Spleen (tissue), 11 donors: Measurements from ENCODE around the gene POMP. TPM values are rescaled to one million over a fixed set of nuclear protein-coding genes. Genes with fewer than 3 reads are reported as not detected.

ENCODE experiments used
- DNase-seq: peaks from one replicate; pipeline ENCODE4 v3.0.0-alpha.2; 2020
- H3K27ac ChIP-seq, 8 donors: fragments of 200-600 bp; sonication (generic) in 7 of 8; 1 replicate in 4 of 8; 2 replicates in 4 of 8; pipeline versions ENCODE4 v1.5.0 to v1.8.0; 2016 to 2021; ENCODE audit warnings: inconsistent platforms in 4 of 8, mild to moderate bottlenecking in 4 of 8, moderate library complexity in 1 of 8
- H3K27me3 ChIP-seq, 7 donors: fragments of 200-600 bp; sonication (generic) in 6 of 7; replicated peaks in 1 of 7; 1 replicate in 4 of 7; 2 replicates in 3 of 7; pipeline versions ENCODE4 v1.5.0 to v1.8.0; 2016 to 2021; ENCODE audit warnings: inconsistent platforms in 3 of 7, mild to moderate bottlenecking in 1 of 7
- H3K36me3 ChIP-seq, 6 donors: fragments of 200-600 bp; sonication (generic) in 5 of 6; 1 replicate in 4 of 6; 2 replicates in 2 of 6; pipeline versions ENCODE4 v1.5.0 to v1.8.0; 2016 to 2021; ENCODE audit warnings: inconsistent platforms in 2 of 6
- H3K4me1 ChIP-seq, 6 donors: fragments of 200-600 bp; sonication (generic) in 5 of 6; 1 replicate in 3 of 6; 2 replicates in 3 of 6; pipeline versions ENCODE4 v1.5.0 to v1.8.0; 2016 to 2021; ENCODE audit warnings: inconsistent platforms in 3 of 6
- H3K4me3 ChIP-seq, 8 donors: fragments of 200-600 bp; sonication (generic) in 7 of 8; 1 replicate in 4 of 8; 2 replicates in 4 of 8; pipeline versions ENCODE4 v1.5.0 to v1.8.0; 2016 to 2021; ENCODE audit warnings: inconsistent platforms in 4 of 8, mild to moderate bottlenecking in 4 of 8, moderate library complexity in 2 of 8
- H3K9me3 ChIP-seq, 8 donors: fragments of 200-600 bp; sonication (generic) in 7 of 8; 1 replicate in 4 of 8; 2 replicates in 4 of 8; pipeline versions ENCODE4 v1.5.0 to v1.8.0; 2016 to 2021; ENCODE audit warnings: inconsistent platforms in 4 of 8
- POLR2A ChIP-seq, 3 donors: fragments of 450-650 bp; IDR thresholded peaks; one replicate each; pipeline ENCODE4 v1.5.1; 2017; ENCODE audit warnings: antibody characterized with exemption in 3 of 3, mild to moderate bottlenecking in 1 of 3
- POLR2AphosphoS5 ChIP-seq, 3 donors: sonication (generic); formaldehyde crosslinking; IDR thresholded peaks; one replicate each; pipeline ENCODE4 v1.5.1; 2017; ENCODE audit warnings: antibody characterized with exemption in 3 of 3
- WGBS, 5 donors: extraction: QIAGEN DNeasy Blood & Tissue Kit in 3 of 5; methylation state at CpG; one replicate each; pipeline versions ENCODE4 v1.1.5 to v1.1.7; 2013 to 2018; 5-methylcytosine and 5-hydroxymethylcytosine counted together
- intact Hi-C: fragments of 100-400 bp; cut with DNase I; formaldehyde crosslinking; loops from one replicate; pipeline ENCODE4 v1.15.0; 2023; ENCODE audit warnings: low total_unique reads
- polyA plus RNA-seq, 3 donors: library from polyadenylated mRNA; stranded (reverse); fragments of 200-250 nt; gene quantifications; one replicate each; pipeline ENCODE4 v1.2.1, GENCODE V29; 2013
- total RNA-seq, 7 donors: library from RNA; depleted of rRNA in 3 of 7; stranded (reverse); fragments of >200 nt in 3 of 7; fragmentation: NEBNext Ultra II Directional in 4 of 7; extraction: Animal tissue kit (Norgen Biotek cat#: 25700) in 4 of 7; gene quantifications; one replicate each; pipeline versions ENCODE4 v1.1.0 to v1.2.1, GENCODE V29; 2016 to 2021
- TF ChIP-seq, protein P1 (sequence below), 11 experiments: fragments of 200-600 bp in 7 of 11; fragments of 450-650 bp in 4 of 11; sonication (generic) in 4 of 11; IDR thresholded peaks in 8 of 11; conservative IDR thresholded peaks in 3 of 11; 1 replicate in 7 of 11; 2 replicates in 4 of 11; pipeline versions ENCODE4 v1.4.0 to v1.8.0; 2016 to 2021; ENCODE audit warnings: antibody characterized with exemption in 11 of 11, inconsistent platforms in 4 of 11, mild to moderate bottlenecking in 1 of 11
- donor health status: healthy with polysubstance abuse.
- donor health status: DM: no; HTN: no; CAD: no; lungs with moderate emphysema.
- donor health status: DM: no; HTN: no; CAD: no.
- donor health status: Bipolar disorder and iron deficiency.
- donor health status: healthy.
- donor health status: DM: no; HTN: no; CAD: no.
- donor health status: DM: yes; HTN: yes; CAD: no.

The POMP gene
- total and polyA plus RNA-seq, 10 donors: 28.8 to 97.5 (median 53.2) TPM

DNA sequence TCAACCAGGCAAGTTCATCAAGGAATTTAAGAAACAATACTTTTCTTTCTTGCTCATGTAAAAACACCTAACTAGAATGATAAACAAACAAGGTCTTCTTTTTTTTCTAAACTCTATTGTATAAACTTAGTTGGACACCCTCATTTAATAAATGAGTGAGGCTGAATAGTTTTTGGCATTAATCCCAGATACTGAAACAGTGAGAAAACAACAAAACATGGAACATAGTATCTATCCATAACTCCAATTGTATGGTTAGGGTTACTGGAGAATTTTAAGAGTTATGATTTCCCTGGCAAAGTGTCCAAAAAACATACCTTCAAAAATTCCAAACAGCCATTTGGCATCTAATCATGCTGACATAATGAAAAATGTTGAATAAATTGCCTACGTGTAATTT is 5.8 kb upstream of the POMP start:
- DNase-seq: no peak
- Histone ChIP-seq H3K9me3 (no peaks in the 10 kb centered on the region), H3K36me3 (peaks cover 0 to 6% (median 0%) of the 10 kb centered on the region in 6 donors), H3K4me3 (no peak overlapping the region), H3K27me3 (no peaks in the 10 kb centered on the region), H3K27ac (no peak overlapping the region), H3K4me1 (peaks cover 6 to 52% (median 16%) of the 10 kb centered on the region in 6 donors)
- 69 to 87% (median 83%) methylated on average over 1 of the region's 1 CpG for WGBS, 5 donors
- intact Hi-C loops: no loop called here
- no peak for TF ChIP-seq POLR2A (IDR thresholded peaks at IDR 0.05)

DNA sequence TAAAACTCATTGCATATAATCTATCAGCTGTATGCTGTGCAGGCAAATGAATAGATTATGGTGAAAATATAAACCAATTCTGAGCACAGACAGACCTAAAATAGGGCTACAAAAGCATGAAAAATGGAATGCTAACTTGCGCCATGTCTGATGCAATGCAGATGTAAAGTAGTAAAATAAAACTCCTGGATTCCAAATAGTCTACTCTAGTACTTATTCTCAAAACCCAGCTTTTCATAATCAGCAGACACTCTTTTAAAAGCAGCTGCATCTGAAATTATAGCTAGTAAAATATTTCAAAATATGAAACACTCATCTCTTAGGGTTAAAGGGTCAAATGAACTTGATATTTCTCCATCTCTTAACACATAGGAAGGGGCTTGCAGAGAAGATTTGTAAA is 4.7 kb upstream of the POMP start:
- Histone ChIP-seq H3K27ac (no peak overlapping the region), H3K9me3 (no peaks in the 10 kb centered on the region), H3K4me3 (no peak overlapping the region), H3K27me3 (no peaks in the 10 kb centered on the region), H3K4me1 (peaks cover 6 to 57% (median 20%) of the 10 kb centered on the region in 6 donors), H3K36me3 (peaks cover 0 to 6% (median 0%) of the 10 kb centered on the region in 6 donors)
- TF ChIP-seq POLR2A (IDR thresholded peaks at IDR 0.05) (no peak), POLR2AphosphoS5 (IDR thresholded peaks at IDR 0.05) (no peak)
- TF ChIP-seq, protein P1, sequence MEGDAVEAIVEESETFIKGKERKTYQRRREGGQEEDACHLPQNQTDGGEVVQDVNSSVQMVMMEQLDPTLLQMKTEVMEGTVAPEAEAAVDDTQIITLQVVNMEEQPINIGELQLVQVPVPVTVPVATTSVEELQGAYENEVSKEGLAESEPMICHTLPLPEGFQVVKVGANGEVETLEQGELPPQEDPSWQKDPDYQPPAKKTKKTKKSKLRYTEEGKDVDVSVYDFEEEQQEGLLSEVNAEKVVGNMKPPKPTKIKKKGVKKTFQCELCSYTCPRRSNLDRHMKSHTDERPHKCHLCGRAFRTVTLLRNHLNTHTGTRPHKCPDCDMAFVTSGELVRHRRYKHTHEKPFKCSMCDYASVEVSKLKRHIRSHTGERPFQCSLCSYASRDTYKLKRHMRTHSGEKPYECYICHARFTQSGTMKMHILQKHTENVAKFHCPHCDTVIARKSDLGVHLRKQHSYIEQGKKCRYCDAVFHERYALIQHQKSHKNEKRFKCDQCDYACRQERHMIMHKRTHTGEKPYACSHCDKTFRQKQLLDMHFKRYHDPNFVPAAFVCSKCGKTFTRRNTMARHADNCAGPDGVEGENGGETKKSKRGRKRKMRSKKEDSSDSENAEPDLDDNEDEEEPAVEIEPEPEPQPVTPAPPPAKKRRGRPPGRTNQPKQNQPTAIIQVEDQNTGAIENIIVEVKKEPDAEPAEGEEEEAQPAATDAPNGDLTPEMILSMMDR (IDR thresholded peaks at IDR 0.05 in 8 of 11, conservative IDR thresholded peaks at IDR 0.05 in 3 of 11): no peak
- intact Hi-C loops: no loop called here
- 92 to 100% (median 98%) methylated on average over 1 of the region's 1 CpG for WGBS, 5 donors
- no peak for DNase-seq

DNA sequence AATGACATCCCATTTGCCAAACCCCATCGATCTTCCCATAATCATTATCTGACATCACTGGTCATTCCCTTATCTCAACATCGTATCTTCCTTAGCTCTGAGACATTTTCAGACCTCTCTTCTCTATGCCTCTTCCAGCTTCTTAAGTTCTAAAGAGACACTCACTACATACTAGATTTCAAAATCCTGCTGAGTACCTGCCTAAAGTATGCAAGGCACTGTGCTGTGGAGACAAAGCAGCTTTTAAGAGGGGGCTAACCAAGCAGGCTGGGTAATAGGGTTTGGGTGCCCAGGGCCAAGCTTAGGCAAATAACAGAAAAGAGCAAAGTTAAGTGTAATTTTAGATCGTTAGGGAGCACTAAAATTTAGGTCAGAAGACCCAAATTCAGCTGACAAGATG is 3.4 kb upstream of the POMP start:
- intact Hi-C loops: no loop called here
- 66 to 90% (median 89%) methylated on average over 3 of the region's 3 CpGs for WGBS, 5 donors
- Histone ChIP-seq H3K4me1 (peaks cover 10 to 65% (median 29%) of the 10 kb centered on the region in 6 donors), H3K36me3 (peaks cover 0 to 9% (median 0%) of the 10 kb centered on the region in 6 donors), H3K4me3 (no peak overlapping the region), H3K27me3 (no peaks in the 10 kb centered on the region), H3K9me3 (no peaks in the 10 kb centered on the region), H3K27ac (peak overlapping the region in 2 of 8 donors; percentile 98 to 99)
- no peak for DNase-seq
- TF ChIP-seq POLR2AphosphoS5 (IDR thresholded peaks at IDR 0.05) (no peak), POLR2A (IDR thresholded peaks at IDR 0.05) (no peak)
- TF ChIP-seq, protein P1 (IDR thresholded peaks at IDR 0.05 in 8 of 11, conservative IDR thresholded peaks at IDR 0.05 in 3 of 11): no peak

DNA sequence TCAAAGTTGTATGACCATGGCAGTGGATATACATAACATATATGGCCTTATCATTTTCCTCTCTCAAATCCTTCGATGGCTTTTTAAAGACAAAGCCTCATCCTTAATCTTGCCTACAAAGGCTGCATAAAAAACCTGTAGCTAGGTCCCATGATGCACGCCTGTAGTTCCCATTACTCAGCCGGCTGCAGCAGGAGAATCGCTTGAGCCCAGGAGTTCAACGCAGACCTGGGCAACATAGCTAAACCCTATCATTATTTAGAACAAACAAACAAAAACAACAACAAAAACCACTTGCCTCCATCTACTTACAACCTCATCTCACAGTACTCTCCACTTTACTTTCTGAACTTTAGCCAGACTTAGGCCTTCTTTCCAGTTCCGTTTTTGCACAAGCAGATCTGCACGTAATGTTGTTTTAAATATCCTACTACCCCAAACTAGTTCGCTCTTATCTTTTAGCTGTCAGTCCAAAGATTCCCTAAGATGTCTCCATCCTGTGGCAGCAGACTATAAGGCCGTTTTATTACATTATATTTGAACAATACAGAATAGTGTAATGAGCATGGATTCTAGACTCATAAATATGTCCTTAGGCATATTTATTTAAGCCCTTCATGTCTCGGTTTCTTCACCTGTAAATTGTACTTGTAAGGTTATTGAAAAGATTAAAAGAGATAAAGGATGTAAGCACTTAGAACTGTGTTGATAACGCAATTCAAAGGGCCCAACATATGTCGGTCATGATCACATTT is 969 bp upstream of the POMP start:
- Histone ChIP-seq H3K36me3 (peaks cover 0 to 33% (median 16%) of the 10 kb centered on the region in 6 donors), H3K9me3 (no peaks in the 10 kb centered on the region), H3K4me1 (peaks cover 14 to 80% (median 51%) of the 10 kb centered on the region in 6 donors), H3K27ac (peak overlapping the region; percentile 89 to 99 (median 97)), H3K4me3 (peak overlapping the region; percentile 63 to 93 (median 76)), H3K27me3 (no peaks in the 10 kb centered on the region)
- TF ChIP-seq, protein P1 (IDR thresholded peaks at IDR 0.05 in 8 of 11, conservative IDR thresholded peaks at IDR 0.05 in 3 of 11): no peak
- TF ChIP-seq POLR2AphosphoS5 (IDR thresholded peaks at IDR 0.05) (no peak), POLR2A (IDR thresholded peaks at IDR 0.05) (no peak)
- 33 to 36% (median 35%) methylated on average over 12 of the region's 12 CpGs for WGBS, 5 donors
- intact Hi-C loops: no loop called here
- no peak for DNase-seq
